GM06990 (cell line): Measurements from ENCODE around the gene RERE.

Experiments used
- DNase-seq: peaks from one replicate; pipeline ENCODE4 v3.0.0-alpha.2; 2011; ENCODE audit not compliant: insufficient read length; ENCODE audit errors: extremely low read depth
- H3K27me3 ChIP-seq: replicated peaks from 2 replicates; pipeline ENCODE4 v1.6.0; 2011; ENCODE audit warnings: low read length; ENCODE audit not compliant: control insufficient read depth, insufficient read depth
- H3K36me3 ChIP-seq: 2 replicates; pipeline ENCODE4 v1.5.1; 2011; ENCODE audit warnings: low read length; ENCODE audit not compliant: control insufficient read depth, insufficient read depth
- H3K4me3 ChIP-seq: replicated peaks from 2 replicates; pipeline ENCODE4 v1.5.1; 2011; ENCODE audit warnings: low read depth, mild to moderate bottlenecking, control low read depth, low read length
- CTCF ChIP-seq: IDR thresholded peaks from 2 replicates; pipeline ENCODE4 v1.5.1; 2011; ENCODE audit warnings: low read length, control low read depth, mild to moderate bottlenecking, inconsistent platforms; ENCODE audit not compliant: insufficient read depth, poor library complexity, severe bottlenecking

Gene RERE

GRCh38 chr1:8340448-8340847 lies 477.0 kb downstream of the RERE start:
- no peak for DNase-seq
- no peaks in the 10 kb centered on the region for H3K36me3 ChIP-seq
- H3K27me3 ChIP-seq: no peaks in the 10 kb centered on the region
- no peak overlapping the region for H3K4me3 ChIP-seq
- TF ChIP-seq CTCF: no peak

GRCh38 chr1:8339203-8339600 lies 478.2 kb downstream of the RERE start:
- no peak for TF ChIP-seq CTCF
- DNase-seq: no peak
- Histone ChIP-seq H3K27me3 (no peaks in the 10 kb centered on the region), H3K36me3 (no peaks in the 10 kb centered on the region), H3K4me3 (no peak overlapping the region)

GRCh38 chr1:8338526-8339202 lies 478.8 kb downstream of the RERE start:
- TF ChIP-seq CTCF: no peak
- Histone ChIP-seq H3K36me3 (no peaks in the 10 kb centered on the region), H3K27me3 (no peaks in the 10 kb centered on the region), H3K4me3 (no peak overlapping the region)
- DNase-seq: no peak

GRCh38 chr1:8337776-8338525 lies 479.5 kb downstream of the RERE start:
- Histone ChIP-seq H3K4me3 (no peak overlapping the region), H3K36me3 (no peaks in the 10 kb centered on the region), H3K27me3 (no peaks in the 10 kb centered on the region)
- no peak for TF ChIP-seq CTCF
- DNase-seq: no peak

- Histone ChIP-seq H3K36me3 (no peaks in the 10 kb centered on the region), H3K4me3 (no peak overlapping the region), H3K27me3 (no peaks in the 10 kb centered on the region)
- DNase-seq: no peak
- no peak for TF ChIP-seq CTCF
Measured at GRCh38 chr1:8335246-8335645, 482.2 kb downstream of the RERE start.
